NCI-H524 (cell line): ENCODE measurements around the gene ANKRD13B.

Source experiments
- DNase-seq, 2 experiments: peaks; one replicate each; lab custom pipeline; 2025; lab: John Stamatoyannopoulos, UW

The ANKRD13B gene

GRCh38 chr17:29581583-29582253 is 11.2 kb upstream of the ANKRD13B start:
- DNase-seq, result peak in 1 of 2 experiments; percentile 40

- DNase-seq, result no peak
These were observed 10.6 kb upstream of the ANKRD13B start for GRCh38 chr17:29582254-29582765.

- no peak for DNase-seq
These were observed 10.2 kb upstream of the ANKRD13B start for GRCh38 chr17:29582772-29583171.

- peak; percentile 45 to 69 for DNase-seq
These were observed 9.3 kb upstream of the ANKRD13B start for GRCh38 chr17:29583324-29584248.

- DNase-seq, result no peak
These were observed 8.4 kb upstream of the ANKRD13B start for GRCh38 chr17:29584452-29585079.

GRCh38 chr17:29585080-29585751 is 7.7 kb upstream of the ANKRD13B start:
- DNase-seq, result no peak

- DNase-seq, result no peak
These were observed 6.1 kb upstream of the ANKRD13B start for GRCh38 chr17:29586676-29587469.

GRCh38 chr17:29587591-29587990 is 5.3 kb upstream of the ANKRD13B start:
- no peak for DNase-seq

- no peak for DNase-seq
These were observed 4.8 kb upstream of the ANKRD13B start for GRCh38 chr17:29588017-29588561.

- DNase-seq, result peak; percentile 45 to 64
These were observed 4.1 kb upstream of the ANKRD13B start for GRCh38 chr17:29588562-29589411.

GRCh38 chr17:29589524-29590410 is 3.2 kb upstream of the ANKRD13B start, which contains the start of gene GIT1:
Gene GIT1, minus strand, starts transcription at chr17:29589648. Its CDS starts 270 bp downstream, at chr17:29589378.
- DNase-seq, result peak; percentile 87 to 95

GRCh38 chr17:29590411-29591145 is 2.4 kb upstream of the ANKRD13B start:
- peak; percentile 92 to 95 for DNase-seq

GRCh38 chr17:29591146-29591736 is 1.7 kb upstream of the ANKRD13B start:
- peak; percentile 90 for DNase-seq

- DNase-seq, result peak; percentile 95 to 97
These were observed 959 bp upstream of the ANKRD13B start for GRCh38 chr17:29591737-29592608.

- peak; percentile 77 to 83 for DNase-seq
These were observed 923 bp downstream of the ANKRD13B start for GRCh38 chr17:29593591-29594518.
